ENCODE data around the gene STK10.

- TF ChIP-seq CTCF (conservative IDR thresholded peaks at IDR 0.05; ENCODE audit: low read length) (no peak), EZH2phosphoT487 (IDR thresholded peaks at IDR 0.05; ENCODE audit: borderline replicate concordance) (no peak)
Measured at GRCh38 chr5:172074896-172075295, 113.1 kb downstream of the STK10 start.
